H9 (cell line): ENCODE data around the gene PTX3. TPM values are rescaled to one million over a fixed set of nuclear protein-coding genes. Genes with fewer than 3 reads are reported as not detected.

Experiments used
- DNase-seq: peaks from one replicate; pipeline ENCODE4 v3.0.0-alpha.2; 2017
- H2AFZ ChIP-seq: one replicate; pipeline ENCODE4 v1.6.1; 2013; ENCODE audit warnings: mild to moderate bottlenecking, low read length, control low read depth, moderate library complexity
- H2AK5ac ChIP-seq: 2 replicates; pipeline ENCODE4 v1.6.1; 2013; ENCODE audit warnings: low read length, control low read depth, mixed read lengths; ENCODE audit not compliant: insufficient read length
- H2BK120ac ChIP-seq: one replicate; pipeline ENCODE4 v1.6.1; 2013; ENCODE audit warnings: low read depth, mild to moderate bottlenecking, low read length, control low read depth, inconsistent platforms; ENCODE audit not compliant: poor library complexity, severe bottlenecking
- H2BK12ac ChIP-seq: 2 replicates; pipeline ENCODE4 v1.6.1; 2013; ENCODE audit warnings: low read length, control low read depth, mixed read lengths, low read depth; ENCODE audit not compliant: insufficient read length
- H2BK15ac ChIP-seq: 2 replicates; pipeline ENCODE4 v1.6.1; 2013; ENCODE audit warnings: low read depth, low read length, control low read depth
- H2BK20ac ChIP-seq: one replicate; pipeline ENCODE4 v1.6.1; 2013; ENCODE audit warnings: low read depth, mild to moderate bottlenecking, low read length, control low read depth, inconsistent platforms; ENCODE audit not compliant: poor library complexity, severe bottlenecking
- H2BK5ac ChIP-seq: 2 replicates; pipeline ENCODE4 v1.6.1; 2013; ENCODE audit warnings: low read length, control low read depth, mixed read lengths; ENCODE audit not compliant: insufficient read length
- H3K14ac ChIP-seq: 2 replicates; pipeline ENCODE4 v1.6.1; 2013; ENCODE audit warnings: low read length, control low read depth; ENCODE audit not compliant: insufficient read depth
- H3K18ac ChIP-seq: 2 replicates; pipeline ENCODE4 v1.6.1; 2013; ENCODE audit warnings: low read depth, mild to moderate bottlenecking, mixed read lengths, low read length, control low read depth; ENCODE audit not compliant: insufficient read length
- H3K23ac ChIP-seq: 2 replicates; pipeline ENCODE4 v1.6.1; 2013; ENCODE audit warnings: low read length, control low read depth, mixed read lengths, low read depth; ENCODE audit not compliant: insufficient read length
- H3K23me2 ChIP-seq: 2 replicates; pipeline ENCODE4 v1.6.1; 2013; ENCODE audit warnings: low read depth, mild to moderate bottlenecking, mixed read lengths, low read length, control low read depth; ENCODE audit not compliant: insufficient read length, poor library complexity, severe bottlenecking
- H3K27ac ChIP-seq: 2 replicates; pipeline ENCODE4 v1.5.1; 2013; ENCODE audit warnings: low read length, control low read depth, mixed read lengths, low read depth; ENCODE audit not compliant: insufficient read length
- H3K27me3 ChIP-seq: 2 replicates; pipeline ENCODE4 v1.6.1; 2013; ENCODE audit warnings: low read length, control low read depth, inconsistent platforms; ENCODE audit not compliant: insufficient read depth
- H3K4ac ChIP-seq: 2 replicates; pipeline ENCODE4 v1.6.1; 2013; ENCODE audit warnings: low read depth, mild to moderate bottlenecking, control low read depth, inconsistent platforms, low read length, moderate library complexity
- H3K4me1 ChIP-seq: 2 replicates; pipeline ENCODE4 v1.6.1; 2013; ENCODE audit warnings: low read length, control low read depth, inconsistent platforms; ENCODE audit not compliant: insufficient read depth
- H3K4me2 ChIP-seq: 2 replicates; pipeline ENCODE4 v1.6.1; 2013; ENCODE audit warnings: low read length, control low read depth, mixed read lengths; ENCODE audit not compliant: insufficient read length, insufficient read depth
- H3K56ac ChIP-seq: 2 replicates; pipeline ENCODE4 v1.6.1; 2013; ENCODE audit warnings: low read depth, mild to moderate bottlenecking, mixed read lengths, low read length, control low read depth; ENCODE audit not compliant: insufficient read length
- H3K79me1 ChIP-seq: 2 replicates; pipeline ENCODE4 v1.6.1; 2013; ENCODE audit warnings: low read depth, mild to moderate bottlenecking, moderate library complexity, low read length, control low read depth, inconsistent platforms; ENCODE audit not compliant: insufficient read depth, poor library complexity, severe bottlenecking
- H3K79me2 ChIP-seq: 2 replicates; pipeline ENCODE4 v1.6.1; 2013; ENCODE audit warnings: low read length, control low read depth, inconsistent platforms; ENCODE audit not compliant: insufficient read depth
- H3K9ac ChIP-seq: 2 replicates; pipeline ENCODE4 v1.6.1; 2013; ENCODE audit warnings: low read length, control low read depth, mixed read lengths; ENCODE audit not compliant: insufficient read length; ENCODE audit errors: extremely low read depth
- H3K9me3 ChIP-seq: one replicate; pipeline ENCODE4 v1.6.1; 2013; ENCODE audit warnings: low read depth, low read length, inconsistent platforms; ENCODE audit not compliant: control insufficient read depth
- H3T11ph ChIP-seq: one replicate; pipeline ENCODE4 v1.6.1; 2013; ENCODE audit warnings: mild to moderate bottlenecking, low read length, control low read depth, inconsistent platforms
- H4K20me1 ChIP-seq: one replicate; pipeline ENCODE4 v1.6.1; 2013; ENCODE audit not compliant: control insufficient read depth, insufficient read length, insufficient read depth
- H4K5ac ChIP-seq: 2 replicates; pipeline ENCODE4 v1.6.1; 2013; ENCODE audit warnings: low read depth, mild to moderate bottlenecking, mixed read lengths, low read length, control low read depth; ENCODE audit not compliant: insufficient read length
- H4K8ac ChIP-seq: replicated peaks from 2 replicates; pipeline ENCODE4 v1.6.1; 2013; ENCODE audit warnings: low read length, control low read depth, mixed read lengths, low read depth; ENCODE audit not compliant: insufficient read length
- H4K91ac ChIP-seq: 2 replicates; pipeline ENCODE4 v1.6.1; 2013; ENCODE audit warnings: low read depth, mild to moderate bottlenecking, moderate library complexity, mixed read lengths, low read length, control low read depth; ENCODE audit not compliant: insufficient read length
- H3K27ac Mint-ChIP-seq, 3 experiments: 2 replicates in 2 of 3; 3 replicates in 1 of 3; pipeline ENCODE4 v1.8.0; 2020 to 2021; ENCODE audit warnings: mixed read lengths in 3 of 3, mild to moderate bottlenecking in 1 of 3, moderate library complexity in 1 of 3
- H3K27me3 Mint-ChIP-seq: 2 replicates; pipeline ENCODE4 v1.8.0; 2021; ENCODE audit warnings: low read depth, mild to moderate bottlenecking, moderate library complexity, mixed read lengths
- H3K36me3 Mint-ChIP-seq, 3 experiments: 2 replicates in 2 of 3; 3 replicates in 1 of 3; pipeline ENCODE4 v1.8.0; 2020 to 2021; ENCODE audit warnings: low read depth in 3 of 3, mixed read lengths in 3 of 3; ENCODE audit not compliant: insufficient read depth in 1 of 3
- H3K4me1 Mint-ChIP-seq, 2 experiments: 2 replicates each; pipeline ENCODE4 v1.8.0; 2020; ENCODE audit warnings: mixed read lengths in 2 of 2
- H3K4me3 Mint-ChIP-seq, 2 experiments: 2 replicates in 1 of 2; 3 replicates in 1 of 2; pipeline ENCODE4 v1.8.0; 2020 to 2021; ENCODE audit warnings: mild to moderate bottlenecking in 2 of 2, mixed read lengths in 2 of 2, moderate library complexity in 1 of 2
- H3K9me3 Mint-ChIP-seq, 2 experiments: 2 replicates in 1 of 2; 3 replicates in 1 of 2; pipeline ENCODE4 v1.8.0; 2020; ENCODE audit warnings: mild to moderate bottlenecking in 2 of 2, mixed read lengths in 2 of 2, moderate library complexity in 1 of 2
- CTCF ChIP-seq: fragments of 200-600 bp; sonication (generic); conservative IDR thresholded peaks from 3 replicates; pipeline ENCODE4 v1.8.0; 2021; ENCODE audit warnings: antibody characterized with exemption, mild to moderate bottlenecking
- WGBS: extraction: QIAGEN DNeasy Blood & Tissue Kit; methylation state at CpG from one replicate; pipeline ENCODE4 v1.1.7; 2013; ENCODE audit warnings: missing lambda C conversion rate, low lambda C conversion rate, mixed read lengths; ENCODE audit not compliant: insufficient read length; ENCODE audit errors: extremely low coverage; 5-methylcytosine and 5-hydroxymethylcytosine counted together
- total RNA-seq: library from RNA; stranded (reverse); gene quantifications from 2 replicates; pipeline ENCODE4 v1.2.1, GENCODE V29; 2021

Gene PTX3
- total RNA-seq, 1 experiment from 2014 or later, result 0.11 TPM

- Histone ChIP-seq H2BK20ac (no peak overlapping the region), H2AFZ (no peak overlapping the region), H3K4me2 (no peak overlapping the region), H3K27me3 (no peaks in the 10 kb centered on the region), H4K8ac (no peak overlapping the region), H3K9ac (no peak overlapping the region), H2BK15ac (no peak overlapping the region), H3K23ac (no peak overlapping the region), H2AK5ac (no peak overlapping the region), H3T11ph (no peak overlapping the region), H2BK12ac (no peak overlapping the region), H3K56ac (no peak overlapping the region), H3K79me1 (no peaks in the 10 kb centered on the region), H2BK120ac (no peak overlapping the region), H3K4ac (no peak overlapping the region), H4K91ac (no peak overlapping the region), H3K4me1 (no peaks in the 10 kb centered on the region), H3K27ac (no peak overlapping the region), H2BK5ac (no peak overlapping the region), H3K18ac (no peak overlapping the region), H3K23me2 (no peaks in the 10 kb centered on the region), H3K79me2 (no peaks in the 10 kb centered on the region), H3K14ac (no peak overlapping the region), H4K5ac (no peak overlapping the region), H4K20me1 (no peaks in the 10 kb centered on the region), H3K9me3 (no peaks in the 10 kb centered on the region)
- Mint-ChIP-seq H3K4me3 (no peak overlapping the region), H3K27me3 (no peaks in the 10 kb centered on the region), H3K9me3 (no peaks in the 10 kb centered on the region), H3K27ac (peak overlapping the region in 1 of 3 experiments; percentile 56; a peak in 1 of 7 replicates), H3K36me3 (no peaks in the 10 kb centered on the region), H3K4me1 (peaks cover 4 to 5% of the 10 kb centered on the region in 2 experiments; a peak in 1 of 4 replicates)
- DNase-seq, result no peak
- TF ChIP-seq CTCF, result no peak
- WGBS, result no CpG with 5 or more reads among the region's 1 CpG
These were observed 27.2 kb downstream of the PTX3 start for GRCh38 chr3:157463816-157464215.
